D341Med (cell line): ENCODE data around the gene TRIM74.
"Not testable (repeated sequence)": the region's sequence is repeated elsewhere in the genome, so short reads cannot be mapped to it uniquely, and the experiment has no call there.

Experiments
- DNase-seq: peaks from one replicate; pipeline ENCODE4 v3.0.0; 2012; ENCODE audit warnings: low spot score

The TRIM74 gene

GRCh38 chr7:72954563-72955198 lies 14.6 kb downstream of the TRIM74 start:
- DNase-seq, result not testable (repeated sequence)

GRCh38 chr7:72953901-72954562 lies 15.2 kb downstream of the TRIM74 start:
- not testable (repeated sequence) for DNase-seq

GRCh38 chr7:72950432-72950831 lies 18.8 kb downstream of the TRIM74 start:
- not testable (repeated sequence) for DNase-seq

GRCh38 chr7:72949686-72950085 lies 19.6 kb downstream of the TRIM74 start:
- not testable (repeated sequence) for DNase-seq

GRCh38 chr7:72949276-72949675 lies 20.0 kb downstream of the TRIM74 start:
- DNase-seq, result not testable (repeated sequence)

GRCh38 chr7:72948714-72949113 lies 20.6 kb downstream of the TRIM74 start:
- DNase-seq, result not testable (repeated sequence)

- DNase-seq, result not testable (repeated sequence)
These were observed 23.0 kb downstream of the TRIM74 start for GRCh38 chr7:72946130-72946745.

GRCh38 chr7:72945597-72945996 lies 23.7 kb downstream of the TRIM74 start:
- DNase-seq, result peak; percentile 13

- DNase-seq, result not testable (repeated sequence)
These were observed 24.3 kb downstream of the TRIM74 start for GRCh38 chr7:72944937-72945336.

- DNase-seq, result not testable (repeated sequence)
These were observed 26.3 kb downstream of the TRIM74 start for GRCh38 chr7:72942956-72943355.

- not testable (repeated sequence) for DNase-seq
These were observed 27.1 kb downstream of the TRIM74 start for GRCh38 chr7:72942022-72942705.

GRCh38 chr7:72928216-72928615 lies 41.0 kb downstream of the TRIM74 start:
- DNase-seq, result not testable (repeated sequence)

- DNase-seq, result not testable (repeated sequence)
These were observed 41.5 kb downstream of the TRIM74 start for GRCh38 chr7:72927791-72928190.

- DNase-seq, result peak; percentile 67
These were observed 43.6 kb downstream of the TRIM74 start for GRCh38 chr7:72925546-72926120.

- DNase-seq, result peak; percentile 94
These were observed 44.3 kb downstream of the TRIM74 start, which contains the start of gene POM121 for GRCh38 chr7:72924733-72925545. Gene POM121 (plus strand): TSS chr7:72925095. CDS start chr7:72925122, 27 bp downstream.

GRCh38 chr7:72924386-72924732 lies 44.9 kb downstream of the TRIM74 start:
- DNase-seq, result no peak

GRCh38 chr7:72919256-72919775 lies 50.0 kb downstream of the TRIM74 start:
- DNase-seq, result no peak

- peak; percentile 47 for DNase-seq
These were observed 54.3 kb downstream of the TRIM74 start for GRCh38 chr7:72914756-72915525.

- not testable (repeated sequence) for DNase-seq
These were observed 55.5 kb downstream of the TRIM74 start for GRCh38 chr7:72913750-72914149.

- not testable (repeated sequence) for DNase-seq
These were observed 57.9 kb downstream of the TRIM74 start for GRCh38 chr7:72911395-72911794.
